GM13977 (cell line): Measurements from ENCODE around the gene ZNF101.
A peak's percentile ranks its signal among the peaks of the same experiment; 100 is the strongest.

Experiments used
- DNase-seq: peaks from one replicate; pipeline ENCODE4 v3.0.0; 2012; ENCODE audit warnings: low spot score
- CTCF ChIP-seq: IDR thresholded peaks from 2 replicates; pipeline ENCODE4 v1.5.1; 2012; ENCODE audit warnings: mild to moderate bottlenecking, control low read depth; ENCODE audit not compliant: insufficient read depth; ENCODE audit errors: extremely low read depth, missing control alignments
- in situ Hi-C: fragments of 300-500 bp; cut with MboI; formaldehyde crosslinking; loops from one replicate; pipeline ENCODE4 v1.12.0; 2022; ENCODE audit warnings: low sequenced_read_pairs, low pct_unique_long_range_greater_than_20kb, mixed read lengths, inconsistent platforms; ENCODE audit not compliant: unreplicated experiment

ZNF101 gene

DNA sequence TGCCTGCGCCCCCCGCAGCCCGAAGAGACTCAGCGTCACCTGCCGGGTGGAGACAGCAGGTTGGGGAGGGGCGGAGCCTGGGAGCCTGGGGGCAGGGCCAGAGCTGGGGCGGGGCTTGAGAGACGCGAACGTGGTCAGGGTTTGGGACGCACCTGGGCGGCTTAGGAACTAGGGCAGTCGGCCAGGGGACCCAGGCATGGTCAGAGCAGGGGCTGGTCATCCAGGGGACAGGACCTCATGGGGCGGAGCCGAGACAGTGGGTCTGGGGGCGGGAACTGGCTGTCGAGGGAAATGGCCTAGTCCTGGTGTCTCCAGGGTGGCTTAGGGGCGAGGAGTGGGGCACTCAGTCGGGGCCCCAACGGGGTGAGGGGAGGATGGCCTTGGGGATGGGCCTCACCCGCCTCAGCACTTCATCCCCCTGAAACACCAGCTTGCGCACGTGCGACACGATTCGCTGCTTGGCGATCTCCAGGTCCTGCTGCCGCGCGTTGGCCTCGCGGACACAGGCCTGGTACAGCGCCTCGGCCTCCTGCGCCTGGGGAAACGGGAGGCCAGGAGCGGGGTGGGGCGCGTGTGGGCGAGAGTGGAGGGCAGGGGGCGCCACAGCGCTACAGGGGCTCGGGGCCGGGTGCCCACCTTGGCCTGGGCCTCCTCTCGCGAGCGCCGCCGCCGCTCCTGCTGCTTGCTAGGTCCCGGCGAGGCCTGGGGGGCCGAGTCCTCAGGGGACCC, 31.0 kb upstream of the ZNF101 start:
- in situ Hi-C loops: no loop called here
- DNase-seq: no peak
- TF ChIP-seq CTCF: no peak

DNA sequence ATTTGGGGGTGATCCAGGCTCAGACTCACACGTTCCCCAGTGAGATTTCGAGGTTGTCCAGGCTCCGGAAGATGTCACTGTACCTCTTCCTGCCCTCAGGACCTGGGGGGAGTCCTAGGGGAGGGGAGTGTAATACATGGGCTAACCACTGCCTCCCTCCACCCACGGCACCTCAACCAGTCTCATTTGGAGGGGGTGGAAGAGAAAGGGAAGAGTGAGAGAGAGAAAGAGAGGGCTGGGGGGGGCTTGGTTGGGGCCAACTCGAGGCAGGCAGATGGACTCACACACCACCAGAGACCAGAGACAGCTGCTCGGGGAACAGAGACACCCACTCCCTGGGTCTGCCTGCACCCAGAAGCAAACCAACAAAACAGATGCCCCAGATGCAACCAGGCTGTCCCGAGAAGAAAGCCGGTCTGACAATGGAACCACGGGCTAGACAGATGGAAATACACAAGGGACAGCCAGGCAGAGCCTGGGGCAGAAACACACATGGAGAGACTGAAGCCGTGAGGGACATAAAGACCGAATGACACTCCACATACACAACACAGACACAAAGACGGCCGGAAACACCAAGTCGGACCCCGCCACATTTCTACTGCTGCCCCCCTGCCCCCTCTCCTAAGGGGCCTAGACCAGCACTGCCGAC, 26.0 kb upstream of the ZNF101 start:
- peak; percentile 81 for DNase-seq
- in situ Hi-C loops: loop anchor here (10.0 kb wide), 1 partner anchor 118 kb away; the partner anchor contains the start of gene YJEFN3

GRCh38 chr19:19643158-19644053, 25.2 kb upstream of the ZNF101 start, which contains the start of gene GMIP:
GMIP (minus strand) TSS chr19:19643657; CDS start chr19:19643529, 128 bp downstream.
- peak; percentile 82 for TF ChIP-seq CTCF
- in situ Hi-C loops: loop anchor here (10.0 kb wide), 1 partner anchor 119 kb away; the partner anchor contains the start of gene YJEFN3
- peak; percentile 98 for DNase-seq

More for the DNA sequence above, 26.0 kb upstream of the ZNF101 start:
- peak; percentile 15 for TF ChIP-seq CTCF

- TF ChIP-seq CTCF: no peak
- no peak for DNase-seq
- in situ Hi-C loops: loop anchor here (10.0 kb wide), 1 partner anchor 119 kb away; the partner anchor contains the start of gene YJEFN3
Observed at GRCh38 chr19:19644054-19644388, 24.6 kb upstream of the ZNF101 start.

- no peak for DNase-seq
- in situ Hi-C loops: loop anchor here (10.0 kb wide), 1 partner anchor 121 kb away; the partner anchor contains the start of gene YJEFN3
- no peak for TF ChIP-seq CTCF
Observed at GRCh38 chr19:19645233-19645870, 23.3 kb upstream of the ZNF101 start.
